ENCODE data around the gene EREG. TPM values are rescaled to one million over a fixed set of nuclear protein-coding genes. Genes with fewer than 3 reads are reported as not detected.

Gene EREG
- total and polyA plus RNA-seq, 2 experiments from 2014 or later: not detected

DNA sequence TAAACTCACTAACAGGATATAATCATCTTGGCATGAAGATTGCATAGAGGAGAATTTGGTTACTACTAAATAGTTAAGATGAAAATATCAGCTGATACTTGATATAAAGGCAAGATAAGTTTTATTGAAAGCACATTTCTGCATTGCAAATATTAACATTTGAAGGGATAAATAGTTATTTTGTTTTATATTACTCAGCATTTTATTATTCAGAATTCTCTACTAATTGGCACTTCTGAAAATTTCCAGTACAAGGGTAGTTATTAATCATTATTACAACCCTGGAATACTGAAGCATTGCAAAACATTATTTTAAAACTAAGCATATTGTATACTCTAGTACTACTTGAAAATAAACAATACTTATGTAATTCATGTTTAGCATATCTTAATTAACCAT, 47.3 kb downstream of the EREG start:
- H3K36me3 ChIP-seq: no peaks in the 10 kb centered on the region
- TF ChIP-seq, protein P1, sequence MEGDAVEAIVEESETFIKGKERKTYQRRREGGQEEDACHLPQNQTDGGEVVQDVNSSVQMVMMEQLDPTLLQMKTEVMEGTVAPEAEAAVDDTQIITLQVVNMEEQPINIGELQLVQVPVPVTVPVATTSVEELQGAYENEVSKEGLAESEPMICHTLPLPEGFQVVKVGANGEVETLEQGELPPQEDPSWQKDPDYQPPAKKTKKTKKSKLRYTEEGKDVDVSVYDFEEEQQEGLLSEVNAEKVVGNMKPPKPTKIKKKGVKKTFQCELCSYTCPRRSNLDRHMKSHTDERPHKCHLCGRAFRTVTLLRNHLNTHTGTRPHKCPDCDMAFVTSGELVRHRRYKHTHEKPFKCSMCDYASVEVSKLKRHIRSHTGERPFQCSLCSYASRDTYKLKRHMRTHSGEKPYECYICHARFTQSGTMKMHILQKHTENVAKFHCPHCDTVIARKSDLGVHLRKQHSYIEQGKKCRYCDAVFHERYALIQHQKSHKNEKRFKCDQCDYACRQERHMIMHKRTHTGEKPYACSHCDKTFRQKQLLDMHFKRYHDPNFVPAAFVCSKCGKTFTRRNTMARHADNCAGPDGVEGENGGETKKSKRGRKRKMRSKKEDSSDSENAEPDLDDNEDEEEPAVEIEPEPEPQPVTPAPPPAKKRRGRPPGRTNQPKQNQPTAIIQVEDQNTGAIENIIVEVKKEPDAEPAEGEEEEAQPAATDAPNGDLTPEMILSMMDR (IDR thresholded peaks at IDR 0.05; ENCODE audit: low read depth, low read length): no peak
- H3K4me1 ChIP-seq (ENCODE audit: low read depth): no peaks in the 10 kb centered on the region
- H3K27me3 ChIP-seq: no peaks in the 10 kb centered on the region
- no peak for DNase-seq (ENCODE audit: low read depth in 1 of 2, low spot score in 1 of 2)
- H3K9me3 ChIP-seq (ENCODE audit: low read depth): no peaks in the 10 kb centered on the region
- no peak overlapping the region for H3K27ac ChIP-seq
- H3K4me3 ChIP-seq: no peak overlapping the region

DNA sequence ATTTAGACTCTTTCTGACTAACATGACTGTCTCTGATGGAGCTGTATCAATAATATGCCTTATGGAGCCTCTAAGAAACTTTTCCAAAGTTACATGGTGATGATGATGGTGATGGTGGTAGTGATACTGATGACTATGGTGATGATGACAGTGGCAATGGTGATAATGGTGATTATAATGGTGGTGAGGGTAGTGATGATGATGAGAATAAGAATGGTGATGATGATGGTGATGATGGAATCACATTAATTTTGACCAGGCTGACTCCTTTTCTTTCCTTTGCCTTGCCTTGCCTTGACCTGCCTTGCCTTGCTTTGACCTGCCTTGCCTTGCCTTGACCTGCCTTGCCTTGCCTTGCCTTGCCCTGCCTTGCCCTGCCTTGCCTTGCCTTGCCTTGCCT, 48.3 kb downstream of the EREG start:
- TF ChIP-seq, protein P1 (IDR thresholded peaks at IDR 0.05; ENCODE audit: low read depth, low read length): no peak
- H3K4me1 ChIP-seq (ENCODE audit: low read depth): no peaks in the 10 kb centered on the region
- no peak overlapping the region for H3K27ac ChIP-seq
- no peaks in the 10 kb centered on the region for H3K9me3 ChIP-seq (ENCODE audit: low read depth)
- no peak overlapping the region for H3K4me3 ChIP-seq
- no peak for DNase-seq (ENCODE audit: low read depth in 1 of 2, low spot score in 1 of 2)
- no peaks in the 10 kb centered on the region for H3K27me3 ChIP-seq
- H3K36me3 ChIP-seq: no peaks in the 10 kb centered on the region

DNA sequence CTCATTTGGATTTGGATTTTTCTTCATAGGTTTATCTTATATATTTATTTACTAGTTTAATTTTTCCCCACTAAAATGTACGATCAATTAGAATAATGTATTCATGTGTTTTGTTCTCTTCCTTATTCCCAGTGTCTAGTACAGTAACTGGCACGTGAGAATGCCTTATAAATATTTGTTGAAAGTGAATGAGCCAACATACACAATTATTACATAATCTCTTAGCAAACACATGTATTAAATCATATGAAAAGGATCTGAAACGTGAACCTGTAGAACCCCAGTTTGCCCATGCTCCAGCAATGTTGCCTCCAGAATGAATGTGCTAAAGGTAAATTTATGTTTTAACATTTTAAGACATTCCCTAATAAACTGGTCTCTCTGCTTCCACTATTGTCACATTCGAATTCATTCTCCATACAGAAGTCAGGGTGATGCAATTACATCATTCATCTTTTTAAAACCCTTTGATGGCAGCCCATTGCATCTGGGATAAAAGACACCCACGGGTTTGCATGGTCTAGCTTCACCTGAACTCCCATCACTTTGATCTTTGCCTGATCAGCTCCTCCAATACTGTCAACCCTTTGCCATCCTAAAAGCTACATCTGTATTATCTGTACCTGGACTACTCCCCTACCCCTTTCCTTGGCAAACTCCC, 49.3 kb downstream of the EREG start:
- H3K27ac ChIP-seq: no peak overlapping the region
- H3K9me3 ChIP-seq (ENCODE audit: low read depth): no peaks in the 10 kb centered on the region
- H3K36me3 ChIP-seq: no peaks in the 10 kb centered on the region
- TF ChIP-seq, protein P1 (IDR thresholded peaks at IDR 0.05; ENCODE audit: low read depth, low read length): no peak
- H3K27me3 ChIP-seq: no peaks in the 10 kb centered on the region
- DNase-seq (ENCODE audit: low read depth in 1 of 2, low spot score in 1 of 2): no peak
- H3K4me3 ChIP-seq: no peak overlapping the region
- no peaks in the 10 kb centered on the region for H3K4me1 ChIP-seq (ENCODE audit: low read depth)

DNA sequence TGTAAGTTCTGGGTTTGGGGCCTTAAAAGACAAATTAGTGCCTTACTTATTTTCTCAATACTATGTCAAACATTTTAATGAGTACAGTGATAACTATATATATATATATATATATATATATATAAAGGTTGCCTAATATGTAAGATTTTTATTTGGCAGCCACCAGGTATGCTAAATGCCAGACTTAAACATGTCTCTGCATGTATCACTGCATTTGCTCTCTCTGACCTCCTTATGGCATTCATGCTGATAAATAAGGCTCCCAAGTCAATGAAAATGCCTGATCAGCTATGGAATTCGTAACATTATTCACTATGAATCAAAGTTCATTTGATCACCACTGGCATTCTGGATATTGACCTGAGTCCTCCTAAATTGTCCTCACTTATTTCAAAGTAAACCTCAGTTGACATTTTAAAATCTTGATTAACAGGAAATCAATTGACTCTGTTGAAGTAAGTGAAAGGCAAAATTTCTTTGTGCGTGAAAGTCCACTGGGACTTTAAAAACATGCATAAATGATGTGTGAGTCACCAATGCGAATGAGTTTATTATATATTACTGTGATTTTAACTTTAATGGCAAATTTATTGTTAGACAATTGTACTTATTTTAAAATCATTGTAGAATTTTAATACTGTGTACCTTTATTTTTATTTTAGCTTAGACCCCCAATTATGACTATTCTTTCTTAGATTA, 50.8 kb downstream of the EREG start:
- Histone ChIP-seq H3K9me3 (ENCODE audit: low read depth) (no peaks in the 10 kb centered on the region), H3K27me3 (no peaks in the 10 kb centered on the region), H3K4me1 (ENCODE audit: low read depth) (no peaks in the 10 kb centered on the region), H3K27ac (no peak overlapping the region), H3K36me3 (no peaks in the 10 kb centered on the region), H3K4me3 (no peak overlapping the region)
- TF ChIP-seq, protein P1 (IDR thresholded peaks at IDR 0.05; ENCODE audit: low read depth, low read length): no peak
- DNase-seq (ENCODE audit: low read depth in 1 of 2, low spot score in 1 of 2): no peak

DNA sequence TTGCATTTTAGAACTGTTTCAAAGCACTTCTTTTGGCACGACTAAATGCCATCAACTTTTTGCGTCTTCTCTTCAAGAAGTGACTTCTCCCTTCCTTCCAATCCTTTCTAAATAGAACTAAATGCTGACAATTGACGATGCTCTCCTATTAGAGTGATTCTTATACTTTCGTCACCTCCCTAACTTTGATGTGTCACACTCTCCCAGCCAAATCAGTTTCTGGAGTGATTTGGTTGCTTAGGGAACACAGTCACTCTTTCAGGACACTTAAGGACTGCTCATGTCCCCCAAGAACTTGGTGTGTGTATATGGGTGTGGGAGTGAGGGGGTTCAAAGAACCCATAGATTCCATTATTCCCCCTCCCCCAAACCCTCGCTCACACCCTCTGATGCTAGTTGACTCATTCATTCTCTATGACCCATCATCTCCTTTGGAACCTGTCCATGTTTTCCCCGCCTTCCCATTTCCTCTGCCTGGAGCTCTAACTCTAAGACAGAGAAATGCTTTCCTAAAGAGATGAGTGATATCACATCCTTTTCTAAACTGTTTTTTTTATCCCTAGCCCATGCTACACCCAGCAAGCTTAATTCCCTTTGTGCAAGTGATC, 53.2 kb downstream of the EREG start:
- Histone ChIP-seq H3K36me3 (no peaks in the 10 kb centered on the region), H3K27me3 (no peaks in the 10 kb centered on the region), H3K9me3 (ENCODE audit: low read depth) (no peaks in the 10 kb centered on the region), H3K4me3 (no peak overlapping the region), H3K4me1 (ENCODE audit: low read depth) (no peaks in the 10 kb centered on the region), H3K27ac (no peak overlapping the region)
- TF ChIP-seq, protein P1 (IDR thresholded peaks at IDR 0.05; ENCODE audit: low read depth, low read length): no peak
- peak in 1 of 2 donors; percentile 91 for DNase-seq (ENCODE audit: low read depth in 1 of 2, low spot score in 1 of 2)
